ENCODE measurements around the gene CALML5.

DNA sequence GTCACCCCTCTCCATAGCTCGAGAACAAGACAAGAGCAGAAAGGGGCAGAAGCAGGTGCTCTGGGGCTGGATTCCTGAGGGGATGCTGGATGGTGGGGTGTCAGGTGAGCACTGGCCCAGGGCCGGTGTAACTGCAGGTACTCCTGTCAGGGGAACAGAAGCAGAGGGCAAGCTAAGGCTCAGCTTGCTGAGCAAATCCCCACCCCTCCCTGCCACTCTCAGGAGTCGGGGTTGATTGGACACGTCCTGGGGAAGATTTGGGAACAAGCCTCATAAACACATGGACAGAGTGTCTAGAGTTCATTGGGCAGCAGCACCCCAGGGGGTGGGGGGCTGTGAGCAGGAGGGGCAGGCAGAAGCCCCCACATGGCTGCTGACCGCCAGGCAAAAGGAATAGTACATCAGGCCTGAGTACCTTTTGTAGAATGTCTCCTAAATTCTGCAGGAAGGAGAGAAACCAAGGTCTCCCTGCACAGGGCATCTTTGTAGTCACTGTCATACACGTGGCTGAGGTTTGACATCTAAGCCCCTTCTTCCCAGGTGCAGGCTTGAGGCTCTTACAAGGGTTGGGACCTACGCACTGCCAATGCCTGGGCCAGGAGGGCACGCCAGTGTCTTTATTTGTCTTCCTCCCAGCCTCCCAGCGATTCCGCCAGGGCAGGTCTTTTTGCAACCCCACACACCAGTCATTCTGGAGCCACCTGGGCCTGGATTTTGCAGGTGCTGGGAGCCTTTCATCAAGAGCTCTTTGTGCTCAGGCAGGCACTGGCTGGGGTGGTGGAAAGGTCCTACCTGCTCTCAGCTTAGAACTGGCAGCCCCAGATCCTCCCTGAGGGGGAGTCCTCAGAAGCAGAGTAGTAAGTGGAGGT lies 28.2 kb upstream of the CALML5 start:
- TF ChIP-seq, protein P1, sequence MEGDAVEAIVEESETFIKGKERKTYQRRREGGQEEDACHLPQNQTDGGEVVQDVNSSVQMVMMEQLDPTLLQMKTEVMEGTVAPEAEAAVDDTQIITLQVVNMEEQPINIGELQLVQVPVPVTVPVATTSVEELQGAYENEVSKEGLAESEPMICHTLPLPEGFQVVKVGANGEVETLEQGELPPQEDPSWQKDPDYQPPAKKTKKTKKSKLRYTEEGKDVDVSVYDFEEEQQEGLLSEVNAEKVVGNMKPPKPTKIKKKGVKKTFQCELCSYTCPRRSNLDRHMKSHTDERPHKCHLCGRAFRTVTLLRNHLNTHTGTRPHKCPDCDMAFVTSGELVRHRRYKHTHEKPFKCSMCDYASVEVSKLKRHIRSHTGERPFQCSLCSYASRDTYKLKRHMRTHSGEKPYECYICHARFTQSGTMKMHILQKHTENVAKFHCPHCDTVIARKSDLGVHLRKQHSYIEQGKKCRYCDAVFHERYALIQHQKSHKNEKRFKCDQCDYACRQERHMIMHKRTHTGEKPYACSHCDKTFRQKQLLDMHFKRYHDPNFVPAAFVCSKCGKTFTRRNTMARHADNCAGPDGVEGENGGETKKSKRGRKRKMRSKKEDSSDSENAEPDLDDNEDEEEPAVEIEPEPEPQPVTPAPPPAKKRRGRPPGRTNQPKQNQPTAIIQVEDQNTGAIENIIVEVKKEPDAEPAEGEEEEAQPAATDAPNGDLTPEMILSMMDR (conservative IDR thresholded peaks at IDR 0.05; ENCODE audit: low read depth, low read length): no peak
- TF ChIP-seq EZH2 (IDR thresholded peaks at IDR 0.05; ENCODE audit: low read length, unreplicated experiment): no peak
